HG03060 (cell line): ENCODE data around the gene SLC8A1.

ENCODE experiments used
- ATAC-seq: cut with Tn5 transposase; IDR thresholded peaks from one replicate; pipeline ENCODE4 v1.9.1; 2021; ENCODE audit warnings: low read depth, moderate number of reproducible peaks; ENCODE audit not compliant: unreplicated experiment

The SLC8A1 gene

DNA sequence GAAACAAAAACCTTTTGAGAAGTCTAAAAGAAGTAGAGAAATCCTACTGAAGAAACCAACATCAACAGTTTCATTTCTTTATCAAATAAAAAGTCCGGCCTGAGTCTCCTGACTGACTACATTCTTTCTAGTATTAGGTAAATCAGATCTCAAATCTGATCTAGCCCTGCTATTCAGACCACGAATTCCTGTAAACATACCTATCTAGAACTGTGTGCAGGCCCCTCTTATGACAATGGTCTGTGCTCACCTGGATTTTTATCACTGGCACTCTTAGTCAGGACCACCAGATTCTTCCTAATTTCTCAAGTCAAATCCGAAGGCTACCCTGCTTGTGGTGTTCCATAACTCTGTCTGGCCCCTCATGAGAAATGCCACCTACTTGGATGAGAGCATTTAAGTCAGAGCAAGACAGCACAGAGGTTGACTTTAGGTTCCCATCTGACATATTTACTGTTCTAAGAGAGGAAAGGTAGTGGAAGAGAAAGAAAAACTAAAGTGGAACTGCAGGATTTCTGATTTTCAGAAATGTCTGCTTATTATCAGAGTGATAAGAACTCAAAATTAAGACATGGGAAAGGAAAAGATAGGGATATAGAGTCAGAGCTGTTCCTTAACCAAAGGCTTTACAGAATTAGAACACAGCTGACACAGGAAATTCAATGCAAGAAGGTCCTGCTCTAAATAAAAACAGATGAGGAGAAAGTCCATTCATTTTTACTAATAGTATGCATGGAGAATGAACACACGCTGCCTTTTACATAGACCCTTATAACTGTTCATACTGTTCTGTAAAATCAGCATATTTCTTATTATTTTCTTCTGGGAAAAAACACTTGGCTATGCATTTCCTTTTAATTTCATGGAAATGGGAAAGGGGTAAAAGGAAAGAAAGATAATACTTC, 56.5 kb downstream of the SLC8A1 start:
- no peak for ATAC-seq

DNA sequence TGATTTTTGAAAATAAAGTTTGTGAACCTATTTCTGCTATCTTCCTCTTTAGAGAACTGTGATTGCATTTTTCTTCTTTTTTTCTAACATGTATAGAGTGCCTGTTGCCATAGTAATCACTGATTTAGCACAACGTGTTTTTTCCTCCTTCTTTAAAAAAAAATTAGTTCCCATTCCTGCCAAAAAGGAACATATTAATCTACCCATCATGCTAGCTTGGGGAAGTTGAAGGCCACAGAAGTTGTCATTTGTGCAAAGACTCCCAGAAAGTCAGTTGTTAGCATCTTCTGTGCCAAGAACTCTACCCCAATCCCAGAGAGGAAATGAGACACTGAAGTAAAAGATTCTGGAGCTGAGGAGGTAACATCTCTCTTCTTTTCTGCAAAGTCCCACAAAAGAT, 57.3 kb downstream of the SLC8A1 start:
- ATAC-seq = no peak

DNA sequence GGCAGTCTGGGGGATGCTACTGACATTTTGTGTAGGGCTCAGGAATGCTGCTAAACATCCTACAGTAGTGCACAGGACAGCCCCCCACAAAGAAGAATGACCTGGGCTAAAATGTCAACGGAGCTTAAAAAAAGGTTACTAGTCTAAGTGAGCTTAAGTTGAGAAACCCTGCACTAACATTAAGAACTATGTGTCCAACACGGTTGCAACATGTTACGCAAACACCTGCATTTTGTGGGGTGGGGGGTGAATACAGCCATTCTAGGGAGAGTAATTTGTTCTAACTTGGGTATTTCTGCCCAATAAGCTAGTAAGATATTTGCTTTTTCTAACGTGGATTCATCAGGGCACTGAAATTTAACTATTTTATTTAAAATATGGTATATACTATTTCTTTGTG, 57.9 kb downstream of the SLC8A1 start:
- no peak for ATAC-seq

GRCh38 chr2:40388161-40388560, 63.7 kb downstream of the SLC8A1 start:
- no peak for ATAC-seq

DNA sequence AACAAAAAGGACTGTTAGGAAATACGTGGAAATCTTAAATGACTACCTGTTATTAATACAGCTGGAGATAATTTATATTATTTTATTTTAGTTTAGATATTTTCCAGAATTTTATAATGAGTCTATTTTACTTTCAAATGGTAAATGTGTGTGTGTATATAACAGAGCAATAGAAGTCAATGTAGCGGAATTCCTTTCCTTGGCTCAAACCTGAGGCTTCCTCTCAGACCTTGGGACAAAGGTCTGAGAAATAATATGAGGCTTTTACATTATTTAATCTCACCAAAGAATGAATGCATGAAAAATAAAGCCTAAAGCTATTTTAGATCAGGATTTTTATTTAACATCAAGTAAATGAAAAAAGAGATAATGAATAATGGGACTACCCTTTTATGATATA, 65.7 kb downstream of the SLC8A1 start:
- no peak for ATAC-seq

DNA sequence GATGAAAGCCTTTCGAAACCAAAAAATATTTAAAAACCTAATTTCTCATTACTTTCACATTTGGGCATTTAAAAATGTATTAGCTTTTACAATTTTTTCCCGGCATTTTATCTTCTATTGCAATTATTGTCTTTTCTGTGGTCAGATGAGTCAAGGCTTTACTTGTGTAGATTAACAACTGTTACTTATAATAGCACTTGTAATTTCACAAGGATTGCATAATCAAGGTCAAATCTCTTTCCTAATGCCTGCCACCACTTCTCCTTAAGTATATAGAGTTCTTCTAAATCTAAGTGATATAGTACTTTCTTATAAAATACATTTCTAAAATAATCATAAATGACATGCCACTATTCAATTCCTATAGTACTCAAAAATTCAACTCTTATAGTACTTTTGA, 67.2 kb downstream of the SLC8A1 start:
- no peak for ATAC-seq

DNA sequence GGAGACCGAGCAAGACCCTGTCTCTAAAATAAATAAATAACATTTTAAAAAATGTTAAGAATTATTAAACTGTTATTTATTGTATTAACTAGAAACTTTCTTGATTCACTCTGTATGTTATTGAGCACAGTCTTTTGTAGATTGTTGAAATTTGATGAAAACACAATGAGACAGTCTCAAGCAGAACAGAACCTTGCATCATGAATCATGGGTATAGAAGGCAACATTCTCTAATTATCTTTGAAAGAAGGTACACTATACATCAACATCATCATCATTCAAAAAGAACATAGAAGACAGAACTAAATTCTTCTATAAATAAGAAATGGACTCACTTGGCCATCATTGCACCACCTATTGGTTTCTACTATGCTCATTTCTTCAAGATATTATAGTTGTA, 67.7 kb downstream of the SLC8A1 start:
- no peak for ATAC-seq

DNA sequence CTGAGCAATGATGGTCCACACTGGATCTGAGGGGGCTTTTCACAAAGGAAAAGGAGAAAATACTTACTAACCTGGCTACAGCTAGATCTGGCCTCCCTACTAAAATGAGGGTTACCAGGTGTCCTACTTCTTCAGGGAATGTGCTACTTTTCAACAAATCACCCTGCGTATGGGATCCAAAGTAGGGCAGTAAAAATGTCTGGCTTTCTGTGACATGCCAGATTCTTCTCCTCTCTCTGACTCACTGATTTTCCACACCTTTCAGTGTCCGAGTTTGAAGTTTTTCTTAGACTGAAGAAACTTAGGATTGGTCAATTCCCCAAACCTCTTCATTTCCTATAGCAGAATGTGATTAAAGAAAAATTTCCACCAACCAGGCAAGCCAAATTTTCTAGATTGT, 71.2 kb downstream of the SLC8A1 start:
- ATAC-seq = no peak

DNA sequence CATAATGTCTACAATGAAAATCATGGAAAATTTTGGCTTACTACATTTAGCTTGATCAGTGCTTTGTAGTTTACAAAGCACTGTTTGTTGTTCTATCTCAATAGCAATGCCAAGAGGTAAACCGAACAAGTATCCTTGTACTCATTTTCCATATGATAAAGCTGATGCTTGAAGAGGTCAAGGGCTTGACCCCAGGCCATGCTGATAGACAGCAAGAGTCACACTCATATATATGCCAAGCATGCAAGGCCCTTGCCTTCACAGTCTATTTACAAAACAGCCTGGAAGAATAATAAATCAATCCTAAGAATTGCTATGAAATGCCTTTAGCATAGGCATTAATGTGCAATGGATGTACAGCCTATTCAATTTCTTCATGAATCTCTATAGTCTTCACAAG, 71.8 kb downstream of the SLC8A1 start:
- ATAC-seq = no peak

GRCh38 chr2:40374543-40375240, 77.2 kb downstream of the SLC8A1 start:
- ATAC-seq = no peak

DNA sequence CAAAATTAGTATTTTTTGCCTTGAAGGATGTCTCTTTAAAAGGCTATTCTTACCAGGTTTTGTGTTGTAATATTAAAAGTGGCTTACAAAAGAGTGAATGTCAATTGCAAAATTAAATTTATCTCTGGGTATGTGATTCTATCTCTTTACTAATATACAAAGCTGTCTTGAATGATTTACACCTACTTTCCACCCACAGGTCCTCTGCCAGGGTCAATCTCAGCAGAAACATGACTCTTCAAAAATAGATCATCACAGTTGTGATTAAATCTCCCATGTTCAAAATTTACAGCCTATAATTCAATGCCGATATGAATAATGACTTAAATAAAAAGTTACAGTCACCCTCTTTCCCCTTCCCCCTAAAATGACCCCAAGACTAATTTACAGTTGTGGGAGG, 78.8 kb downstream of the SLC8A1 start:
- no peak for ATAC-seq

- no peak for ATAC-seq
Observed at GRCh38 chr2:40372283-40372985, 79.5 kb downstream of the SLC8A1 start.

- no peak for ATAC-seq
Observed at GRCh38 chr2:40371525-40372282, 80.2 kb downstream of the SLC8A1 start.

DNA sequence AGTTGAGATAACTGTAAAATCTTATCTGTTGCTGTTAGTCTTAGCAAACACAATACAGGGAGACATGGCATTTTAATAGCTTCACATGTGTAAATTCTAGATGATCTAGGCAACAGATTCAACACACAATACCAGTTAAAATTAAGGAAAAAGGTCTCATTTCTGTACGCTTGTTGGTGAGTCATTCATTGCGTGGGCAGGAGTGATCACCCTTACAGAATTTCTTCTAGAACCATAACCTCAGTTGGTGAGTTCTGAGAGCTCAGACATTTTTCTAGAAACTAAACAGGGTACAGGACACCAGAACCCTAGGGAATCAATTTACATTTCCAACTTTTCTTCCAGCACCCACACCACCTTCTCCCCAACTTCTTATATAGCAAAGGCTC, 81.9 kb downstream of the SLC8A1 start:
- ATAC-seq = no peak

DNA sequence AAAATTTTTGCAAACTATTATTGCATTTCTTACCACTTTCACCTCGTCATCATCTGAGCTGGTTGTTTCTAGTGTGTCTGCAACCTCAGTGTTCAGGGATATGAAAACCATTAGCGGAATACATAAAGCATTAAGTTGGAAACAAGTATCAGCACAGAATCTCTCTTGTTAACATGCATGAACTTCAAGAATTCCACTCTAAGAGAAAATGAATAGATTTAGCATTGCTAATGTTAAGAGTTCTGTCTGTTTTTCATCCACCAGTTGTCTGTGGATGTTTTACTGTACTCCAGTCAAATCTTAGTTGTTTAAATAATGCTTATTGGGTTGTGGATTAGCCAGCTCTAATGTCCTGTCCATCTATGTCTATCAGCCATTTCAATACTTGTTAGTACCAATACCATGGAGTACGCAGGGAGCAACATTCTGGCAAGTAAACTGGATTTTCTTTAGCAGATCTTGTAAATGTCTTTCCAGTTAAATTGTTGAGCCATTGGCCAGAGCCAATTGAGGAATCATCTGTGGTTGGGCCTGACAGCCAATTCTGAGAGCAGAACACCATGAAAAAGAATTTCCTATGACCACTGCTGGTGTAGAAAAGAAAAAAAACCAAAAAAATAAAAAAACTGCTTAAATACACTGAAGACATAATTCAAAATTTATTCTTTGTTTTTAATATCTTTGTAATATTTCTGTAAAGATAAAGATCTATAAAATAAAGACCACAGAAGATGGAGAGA, 82.5 kb downstream of the SLC8A1 start:
- no peak for ATAC-seq

GRCh38 chr2:40367652-40368051, 84.2 kb downstream of the SLC8A1 start:
- ATAC-seq = no peak

DNA sequence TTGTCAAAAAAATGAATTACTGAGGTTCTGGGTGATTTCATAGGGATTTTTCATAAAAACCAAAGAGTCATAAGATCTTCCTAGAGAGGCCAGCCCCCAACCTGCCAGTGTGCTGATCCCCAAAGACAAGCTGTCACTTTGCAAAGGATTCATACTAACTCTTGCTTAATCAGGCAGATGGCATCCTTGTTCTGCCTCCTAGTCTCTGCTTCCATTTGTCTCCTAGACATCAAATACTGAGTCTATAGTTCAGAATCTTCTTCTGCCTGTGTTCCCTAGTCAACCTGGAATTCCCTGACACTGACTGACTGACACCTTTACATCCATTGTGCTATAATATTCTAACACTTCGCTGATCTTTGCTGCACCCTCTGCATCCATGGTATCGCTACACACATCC, 84.9 kb downstream of the SLC8A1 start:
- no peak for ATAC-seq

DNA sequence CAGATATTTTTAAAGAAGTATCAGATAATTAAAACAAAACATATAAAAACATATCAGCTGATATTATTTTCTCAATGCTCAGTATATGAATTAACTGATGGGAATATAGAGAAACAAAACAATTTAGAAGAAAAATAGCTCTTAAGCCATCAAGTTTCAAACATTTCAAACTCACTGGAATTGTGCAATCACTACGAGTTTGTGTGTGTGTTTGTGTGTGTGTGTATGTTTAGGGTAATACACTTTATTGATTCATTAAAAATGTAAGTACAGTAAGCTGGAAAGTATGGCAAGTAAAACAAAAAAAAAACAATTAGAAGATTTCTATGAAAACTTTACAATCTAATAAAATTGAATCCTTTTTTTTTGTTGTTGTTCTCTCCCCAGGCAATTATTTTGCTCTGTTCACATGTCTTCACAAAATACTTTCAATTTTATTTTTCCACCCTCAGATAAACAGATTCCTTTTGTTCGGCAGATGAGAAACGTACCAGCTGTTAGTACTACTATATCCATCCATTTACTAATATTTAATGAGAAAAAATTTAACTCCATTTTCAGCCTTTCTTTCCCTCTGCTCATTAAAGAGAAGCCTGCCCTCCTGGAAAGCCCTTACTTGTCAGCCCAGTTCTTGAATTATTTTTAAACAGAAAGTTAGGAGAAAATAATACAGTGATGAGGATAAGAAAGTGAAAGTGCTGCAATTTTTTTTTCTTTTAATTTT, 87.6 kb downstream of the SLC8A1 start:
- ATAC-seq = no peak

DNA sequence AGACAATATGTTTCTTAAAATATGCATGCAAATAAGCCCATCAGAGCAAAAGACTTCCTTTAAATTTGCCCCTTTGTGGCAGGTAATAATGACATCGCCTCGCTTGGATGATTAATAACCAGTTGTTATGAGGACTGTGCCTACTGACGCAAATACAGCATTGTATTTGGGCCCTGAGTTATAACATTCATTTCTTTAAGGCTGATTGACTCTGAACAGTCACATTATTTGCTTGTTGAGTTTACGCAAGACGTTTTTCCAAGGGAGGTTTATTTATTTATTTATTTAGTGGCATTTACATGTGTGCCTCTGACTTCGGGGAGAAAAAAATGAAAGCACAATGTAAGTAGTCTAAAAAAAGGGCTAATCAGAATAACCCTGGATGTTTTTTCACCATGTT, 88.3 kb downstream of the SLC8A1 start:
- ATAC-seq = peak; percentile 40
